H9 (cell line): ENCODE results near the gene PRKACB. TPM values are rescaled to one million over a fixed set of nuclear protein-coding genes. Genes with fewer than 3 reads are reported as not detected.

Source experiments
- DNase-seq: peaks from one replicate; pipeline ENCODE4 v3.0.0-alpha.2; 2017
- H2AFZ ChIP-seq: one replicate; pipeline ENCODE4 v1.6.1; 2013; ENCODE audit warnings: mild to moderate bottlenecking, low read length, control low read depth, moderate library complexity
- H2AK5ac ChIP-seq: 2 replicates; pipeline ENCODE4 v1.6.1; 2013; ENCODE audit warnings: low read length, control low read depth, mixed read lengths; ENCODE audit not compliant: insufficient read length
- H2BK120ac ChIP-seq: one replicate; pipeline ENCODE4 v1.6.1; 2013; ENCODE audit warnings: low read depth, mild to moderate bottlenecking, low read length, control low read depth, inconsistent platforms; ENCODE audit not compliant: poor library complexity, severe bottlenecking
- H2BK12ac ChIP-seq: 2 replicates; pipeline ENCODE4 v1.6.1; 2013; ENCODE audit warnings: low read length, control low read depth, mixed read lengths, low read depth; ENCODE audit not compliant: insufficient read length
- H2BK15ac ChIP-seq: 2 replicates; pipeline ENCODE4 v1.6.1; 2013; ENCODE audit warnings: low read depth, low read length, control low read depth
- H2BK20ac ChIP-seq: one replicate; pipeline ENCODE4 v1.6.1; 2013; ENCODE audit warnings: low read depth, mild to moderate bottlenecking, low read length, control low read depth, inconsistent platforms; ENCODE audit not compliant: poor library complexity, severe bottlenecking
- H2BK5ac ChIP-seq: 2 replicates; pipeline ENCODE4 v1.6.1; 2013; ENCODE audit warnings: low read length, control low read depth, mixed read lengths; ENCODE audit not compliant: insufficient read length
- H3K14ac ChIP-seq: 2 replicates; pipeline ENCODE4 v1.6.1; 2013; ENCODE audit warnings: low read length, control low read depth; ENCODE audit not compliant: insufficient read depth
- H3K18ac ChIP-seq: 2 replicates; pipeline ENCODE4 v1.6.1; 2013; ENCODE audit warnings: low read depth, mild to moderate bottlenecking, mixed read lengths, low read length, control low read depth; ENCODE audit not compliant: insufficient read length
- H3K23ac ChIP-seq: 2 replicates; pipeline ENCODE4 v1.6.1; 2013; ENCODE audit warnings: low read length, control low read depth, mixed read lengths, low read depth; ENCODE audit not compliant: insufficient read length
- H3K23me2 ChIP-seq: 2 replicates; pipeline ENCODE4 v1.6.1; 2013; ENCODE audit warnings: low read depth, mild to moderate bottlenecking, mixed read lengths, low read length, control low read depth; ENCODE audit not compliant: insufficient read length, poor library complexity, severe bottlenecking
- H3K27ac ChIP-seq: 2 replicates; pipeline ENCODE4 v1.5.1; 2013; ENCODE audit warnings: low read length, control low read depth, mixed read lengths, low read depth; ENCODE audit not compliant: insufficient read length
- H3K27me3 ChIP-seq: 2 replicates; pipeline ENCODE4 v1.6.1; 2013; ENCODE audit warnings: low read length, control low read depth, inconsistent platforms; ENCODE audit not compliant: insufficient read depth
- H3K4ac ChIP-seq: 2 replicates; pipeline ENCODE4 v1.6.1; 2013; ENCODE audit warnings: low read depth, mild to moderate bottlenecking, control low read depth, inconsistent platforms, low read length, moderate library complexity
- H3K4me1 ChIP-seq: 2 replicates; pipeline ENCODE4 v1.6.1; 2013; ENCODE audit warnings: low read length, control low read depth, inconsistent platforms; ENCODE audit not compliant: insufficient read depth
- H3K4me2 ChIP-seq: 2 replicates; pipeline ENCODE4 v1.6.1; 2013; ENCODE audit warnings: low read length, control low read depth, mixed read lengths; ENCODE audit not compliant: insufficient read length, insufficient read depth
- H3K56ac ChIP-seq: 2 replicates; pipeline ENCODE4 v1.6.1; 2013; ENCODE audit warnings: low read depth, mild to moderate bottlenecking, mixed read lengths, low read length, control low read depth; ENCODE audit not compliant: insufficient read length
- H3K79me1 ChIP-seq: 2 replicates; pipeline ENCODE4 v1.6.1; 2013; ENCODE audit warnings: low read depth, mild to moderate bottlenecking, moderate library complexity, low read length, control low read depth, inconsistent platforms; ENCODE audit not compliant: insufficient read depth, poor library complexity, severe bottlenecking
- H3K79me2 ChIP-seq: 2 replicates; pipeline ENCODE4 v1.6.1; 2013; ENCODE audit warnings: low read length, control low read depth, inconsistent platforms; ENCODE audit not compliant: insufficient read depth
- H3K9ac ChIP-seq: 2 replicates; pipeline ENCODE4 v1.6.1; 2013; ENCODE audit warnings: low read length, control low read depth, mixed read lengths; ENCODE audit not compliant: insufficient read length; ENCODE audit errors: extremely low read depth
- H3K9me3 ChIP-seq: one replicate; pipeline ENCODE4 v1.6.1; 2013; ENCODE audit warnings: low read depth, low read length, inconsistent platforms; ENCODE audit not compliant: control insufficient read depth
- H3T11ph ChIP-seq: one replicate; pipeline ENCODE4 v1.6.1; 2013; ENCODE audit warnings: mild to moderate bottlenecking, low read length, control low read depth, inconsistent platforms
- H4K20me1 ChIP-seq: one replicate; pipeline ENCODE4 v1.6.1; 2013; ENCODE audit not compliant: control insufficient read depth, insufficient read length, insufficient read depth
- H4K5ac ChIP-seq: 2 replicates; pipeline ENCODE4 v1.6.1; 2013; ENCODE audit warnings: low read depth, mild to moderate bottlenecking, mixed read lengths, low read length, control low read depth; ENCODE audit not compliant: insufficient read length
- H4K8ac ChIP-seq: replicated peaks from 2 replicates; pipeline ENCODE4 v1.6.1; 2013; ENCODE audit warnings: low read length, control low read depth, mixed read lengths, low read depth; ENCODE audit not compliant: insufficient read length
- H4K91ac ChIP-seq: 2 replicates; pipeline ENCODE4 v1.6.1; 2013; ENCODE audit warnings: low read depth, mild to moderate bottlenecking, moderate library complexity, mixed read lengths, low read length, control low read depth; ENCODE audit not compliant: insufficient read length
- H3K27ac Mint-ChIP-seq, 3 experiments: 2 replicates in 2 of 3; 3 replicates in 1 of 3; pipeline ENCODE4 v1.8.0; 2020 to 2021; ENCODE audit warnings: mixed read lengths in 3 of 3, mild to moderate bottlenecking in 1 of 3, moderate library complexity in 1 of 3
- H3K27me3 Mint-ChIP-seq: 2 replicates; pipeline ENCODE4 v1.8.0; 2021; ENCODE audit warnings: low read depth, mild to moderate bottlenecking, moderate library complexity, mixed read lengths
- H3K36me3 Mint-ChIP-seq, 3 experiments: 2 replicates in 2 of 3; 3 replicates in 1 of 3; pipeline ENCODE4 v1.8.0; 2020 to 2021; ENCODE audit warnings: low read depth in 3 of 3, mixed read lengths in 3 of 3; ENCODE audit not compliant: insufficient read depth in 1 of 3
- H3K4me1 Mint-ChIP-seq, 2 experiments: 2 replicates each; pipeline ENCODE4 v1.8.0; 2020; ENCODE audit warnings: mixed read lengths in 2 of 2
- H3K4me3 Mint-ChIP-seq, 2 experiments: 2 replicates in 1 of 2; 3 replicates in 1 of 2; pipeline ENCODE4 v1.8.0; 2020 to 2021; ENCODE audit warnings: mild to moderate bottlenecking in 2 of 2, mixed read lengths in 2 of 2, moderate library complexity in 1 of 2
- H3K9me3 Mint-ChIP-seq, 2 experiments: 2 replicates in 1 of 2; 3 replicates in 1 of 2; pipeline ENCODE4 v1.8.0; 2020; ENCODE audit warnings: mild to moderate bottlenecking in 2 of 2, mixed read lengths in 2 of 2, moderate library complexity in 1 of 2
- CTCF ChIP-seq: fragments of 200-600 bp; sonication (generic); conservative IDR thresholded peaks from 3 replicates; pipeline ENCODE4 v1.8.0; 2021; ENCODE audit warnings: antibody characterized with exemption, mild to moderate bottlenecking
- WGBS: extraction: QIAGEN DNeasy Blood & Tissue Kit; methylation state at CpG from one replicate; pipeline ENCODE4 v1.1.7; 2013; ENCODE audit warnings: missing lambda C conversion rate, low lambda C conversion rate, mixed read lengths; ENCODE audit not compliant: insufficient read length; ENCODE audit errors: extremely low coverage; 5-methylcytosine and 5-hydroxymethylcytosine counted together
- total RNA-seq: library from RNA; stranded (reverse); gene quantifications from 2 replicates; pipeline ENCODE4 v1.2.1, GENCODE V29; 2021

Gene PRKACB
- total RNA-seq, 1 experiment from 2014 or later: 20.7 TPM

- Histone ChIP-seq H2AK5ac (no peak overlapping the region), H3K18ac (no peak overlapping the region), H2BK5ac (no peak overlapping the region), H2BK15ac (no peak overlapping the region), H3K56ac (no peak overlapping the region), H4K20me1 (no peaks in the 10 kb centered on the region), H4K91ac (no peak overlapping the region), H3K79me1 (no peaks in the 10 kb centered on the region), H2BK20ac (no peak overlapping the region), H3T11ph (no peak overlapping the region), H3K14ac (no peak overlapping the region), H2BK120ac (no peak overlapping the region), H3K23ac (no peak overlapping the region), H3K23me2 (no peaks in the 10 kb centered on the region), H2BK12ac (no peak overlapping the region), H4K5ac (no peak overlapping the region), H4K8ac (no peak overlapping the region), H2AFZ (no peak overlapping the region), H3K4me2 (no peak overlapping the region), H3K79me2 (no peaks in the 10 kb centered on the region), H3K9ac (no peak overlapping the region), H3K27ac (no peak overlapping the region), H3K9me3 (no peaks in the 10 kb centered on the region), H3K4ac (no peak overlapping the region), H3K27me3 (no peaks in the 10 kb centered on the region), H3K4me1 (no peaks in the 10 kb centered on the region)
- Mint-ChIP-seq H3K4me3 (no peak overlapping the region), H3K27me3 (no peaks in the 10 kb centered on the region), H3K36me3 (no peaks in the 10 kb centered on the region), H3K4me1 (peaks cover 4 to 9% of the 10 kb centered on the region in 2 experiments; a peak in 3 of 4 replicates), H3K27ac (no peak overlapping the region), H3K9me3 (no peaks in the 10 kb centered on the region)
- WGBS: no CpG with 5 or more reads among the region's 2 CpGs
- no peak for DNase-seq
- TF ChIP-seq CTCF: no peak
Measured at GRCh38 chr1:84156210-84156621, 12.1 kb downstream of the PRKACB start.
